Measurements from ENCODE around the gene SLC36A4.
A peak's percentile ranks its signal among the peaks of the same experiment; 100 is the strongest.
"Not testable (repeated sequence)": the region's sequence is repeated elsewhere in the genome, so short reads cannot be mapped to it uniquely, and the experiment has no call there.

SLC36A4 gene

GRCh38 chr11:93212094-93212493 is 14.3 kb upstream of the SLC36A4 start:
- H3K36me3 Mint-ChIP-seq (ENCODE audit: low read depth): no peaks in the 10 kb centered on the region
- H3K4me3 Mint-ChIP-seq: no peak overlapping the region
- no peaks in the 10 kb centered on the region for H3K4me1 Mint-ChIP-seq (ENCODE audit: low read depth)
- DNase-seq: no peak
- H3K9me3 Mint-ChIP-seq: peaks cover 9% of the 10 kb centered on the region
- H3K27ac Mint-ChIP-seq: no peak overlapping the region
- H3K27me3 Mint-ChIP-seq: peaks cover 14% of the 10 kb centered on the region

GRCh38 chr11:93209466-93209865 is 11.7 kb upstream of the SLC36A4 start:
- H3K4me1 Mint-ChIP-seq (ENCODE audit: low read depth): no peaks in the 10 kb centered on the region
- peaks cover 9% of the 10 kb centered on the region for H3K9me3 Mint-ChIP-seq
- H3K27me3 Mint-ChIP-seq: peaks cover 29% of the 10 kb centered on the region
- no peak overlapping the region for H3K4me3 Mint-ChIP-seq
- no peak for DNase-seq
- H3K27ac Mint-ChIP-seq: no peak overlapping the region
- H3K36me3 Mint-ChIP-seq (ENCODE audit: low read depth): no peaks in the 10 kb centered on the region

GRCh38 chr11:93208663-93209270 is 11.0 kb upstream of the SLC36A4 start:
- Mint-ChIP-seq H3K27ac (no peak overlapping the region), H3K27me3 (peaks cover 32% of the 10 kb centered on the region), H3K9me3 (peaks cover 9% of the 10 kb centered on the region), H3K4me1 (ENCODE audit: low read depth) (no peaks in the 10 kb centered on the region), H3K4me3 (no peak overlapping the region), H3K36me3 (ENCODE audit: low read depth) (no peaks in the 10 kb centered on the region)
- DNase-seq: no peak

- Mint-ChIP-seq H3K9me3 (no peaks in the 10 kb centered on the region), H3K27ac (no peak overlapping the region)
Observed at GRCh38 chr11:93199616-93200015, 1.8 kb upstream of the SLC36A4 start.

GRCh38 chr11:93198215-93198845 is 539 bp upstream of the SLC36A4 start:
- no peak for DNase-seq
- peaks cover 4% of the 10 kb centered on the region for H3K27me3 Mint-ChIP-seq
- H3K9me3 Mint-ChIP-seq: no peaks in the 10 kb centered on the region
- peaks cover 5% of the 10 kb centered on the region for H3K36me3 Mint-ChIP-seq (ENCODE audit: low read depth)
- peak overlapping the region; percentile 98 for H3K27ac Mint-ChIP-seq
- H3K4me3 Mint-ChIP-seq: peak overlapping the region; percentile 96
- H3K4me1 Mint-ChIP-seq (ENCODE audit: low read depth): peaks cover 23% of the 10 kb centered on the region

More at GRCh38 chr11:93199616-93200015, 1.8 kb upstream of the SLC36A4 start:
- DNase-seq: no peak
- Mint-ChIP-seq H3K4me1 (ENCODE audit: low read depth) (peaks cover 20% of the 10 kb centered on the region), H3K36me3 (ENCODE audit: low read depth) (peaks cover 5% of the 10 kb centered on the region), H3K4me3 (no peak overlapping the region), H3K27me3 (peaks cover 7% of the 10 kb centered on the region)

- H3K27me3 Mint-ChIP-seq: peaks cover 4% of the 10 kb centered on the region
- peak overlapping the region; percentile 96 for H3K4me3 Mint-ChIP-seq
- no peak for DNase-seq
- H3K27ac Mint-ChIP-seq: peak overlapping the region; percentile 98
- peaks cover 25% of the 10 kb centered on the region for H3K4me1 Mint-ChIP-seq (ENCODE audit: low read depth)
- H3K9me3 Mint-ChIP-seq: no peaks in the 10 kb centered on the region
- H3K36me3 Mint-ChIP-seq (ENCODE audit: low read depth): peaks cover 8% of the 10 kb centered on the region
Observed at GRCh38 chr11:93196816-93197379, 893 bp downstream of the SLC36A4 start.

- H3K27ac Mint-ChIP-seq: no peak overlapping the region
- no peaks in the 10 kb centered on the region for H3K27me3 Mint-ChIP-seq
- no peak for DNase-seq
- peaks cover 25% of the 10 kb centered on the region for H3K4me1 Mint-ChIP-seq (ENCODE audit: low read depth)
- H3K4me3 Mint-ChIP-seq: no peak overlapping the region
- no peaks in the 10 kb centered on the region for H3K9me3 Mint-ChIP-seq
- H3K36me3 Mint-ChIP-seq (ENCODE audit: low read depth): peaks cover 14% of the 10 kb centered on the region
Observed at GRCh38 chr11:93194673-93195291, 3.0 kb downstream of the SLC36A4 start.

- Mint-ChIP-seq H3K4me3 (no peak overlapping the region), H3K36me3 (ENCODE audit: low read depth) (peaks cover 17% of the 10 kb centered on the region), H3K27ac (no peak overlapping the region), H3K9me3 (no peaks in the 10 kb centered on the region), H3K27me3 (no peaks in the 10 kb centered on the region), H3K4me1 (ENCODE audit: low read depth) (peaks cover 24% of the 10 kb centered on the region)
- no peak for DNase-seq
Observed at GRCh38 chr11:93193731-93194130, 4.1 kb downstream of the SLC36A4 start.

- Mint-ChIP-seq H3K4me3 (no peak overlapping the region), H3K27me3 (no peaks in the 10 kb centered on the region), H3K4me1 (ENCODE audit: low read depth) (peaks cover 20% of the 10 kb centered on the region), H3K36me3 (ENCODE audit: low read depth) (peaks cover 26% of the 10 kb centered on the region), H3K27ac (no peak overlapping the region), H3K9me3 (peaks cover 9% of the 10 kb centered on the region)
- no peak for DNase-seq
Observed at GRCh38 chr11:93192163-93192562, 5.6 kb downstream of the SLC36A4 start.

- Mint-ChIP-seq H3K9me3 (peaks cover 9% of the 10 kb centered on the region), H3K27ac (no peak overlapping the region), H3K4me3 (no peak overlapping the region), H3K4me1 (ENCODE audit: low read depth) (peaks cover 4% of the 10 kb centered on the region), H3K27me3 (no peaks in the 10 kb centered on the region), H3K36me3 (ENCODE audit: low read depth) (peaks cover 40% of the 10 kb centered on the region)
- DNase-seq: no peak
Observed at GRCh38 chr11:93189462-93189861, 8.3 kb downstream of the SLC36A4 start.

- H3K4me3 Mint-ChIP-seq: no peak overlapping the region
- DNase-seq: no peak
- peaks cover 9% of the 10 kb centered on the region for H3K9me3 Mint-ChIP-seq
- peaks cover 44% of the 10 kb centered on the region for H3K36me3 Mint-ChIP-seq (ENCODE audit: low read depth)
- H3K27me3 Mint-ChIP-seq: no peaks in the 10 kb centered on the region
- H3K27ac Mint-ChIP-seq: no peak overlapping the region
- H3K4me1 Mint-ChIP-seq (ENCODE audit: low read depth): peaks cover 2% of the 10 kb centered on the region
Observed at GRCh38 chr11:93188726-93189125, 9.1 kb downstream of the SLC36A4 start.

GRCh38 chr11:93187290-93187689 is 10.5 kb downstream of the SLC36A4 start:
- H3K4me1 Mint-ChIP-seq (ENCODE audit: low read depth): peaks cover 2% of the 10 kb centered on the region
- peaks cover 9% of the 10 kb centered on the region for H3K9me3 Mint-ChIP-seq
- DNase-seq: no peak
- H3K4me3 Mint-ChIP-seq: no peak overlapping the region
- H3K27me3 Mint-ChIP-seq: no peaks in the 10 kb centered on the region
- H3K27ac Mint-ChIP-seq: no peak overlapping the region
- H3K36me3 Mint-ChIP-seq (ENCODE audit: low read depth): peaks cover 52% of the 10 kb centered on the region

- H3K4me3 Mint-ChIP-seq; H3K27ac Mint-ChIP-seq; H3K4me1 Mint-ChIP-seq (ENCODE audit: low read depth); H3K9me3 Mint-ChIP-seq; DNase-seq; H3K27me3 Mint-ChIP-seq: not testable (repeated sequence)
- peaks cover 60% of the 10 kb centered on the region for H3K36me3 Mint-ChIP-seq (ENCODE audit: low read depth)
Observed at GRCh38 chr11:93177891-93178290, 19.9 kb downstream of the SLC36A4 start.

- Mint-ChIP-seq H3K4me3 (no peak overlapping the region), H3K4me1 (ENCODE audit: low read depth) (peaks cover 9% of the 10 kb centered on the region), H3K36me3 (ENCODE audit: low read depth) (peaks cover 13% of the 10 kb centered on the region), H3K27ac (no peak overlapping the region), H3K9me3 (no peaks in the 10 kb centered on the region), H3K27me3 (no peaks in the 10 kb centered on the region)
- DNase-seq: no peak
Observed at GRCh38 chr11:93169950-93170561, 27.7 kb downstream of the SLC36A4 start.

All from activated T-cell treated with anti-CD3 and anti-CD28 coated beads, Interleukin-2, amount 50 U/mL, for 24 hours (primary cell).